HepG2 (cell line): ENCODE measurements around the gene OR1D5. TPM values are rescaled to one million over a fixed set of nuclear protein-coding genes. Genes with fewer than 3 reads are reported as not detected.
A peak's percentile ranks its signal among the peaks of the same experiment; 100 is the strongest.

Source experiments
- ATAC-seq: fragments of 200-7000 bp; cut with Tn5 transposase; 3 replicates; pipeline ENCODE4 v1.9.1; 2020; ENCODE audit warnings: mild to moderate bottlenecking, moderate library complexity
- BruUV-seq: library from RNA; stranded (reverse); fragments of 400-500 nt; replicated peaks from 2 replicates; lab custom pipeline; 2021; lab: Mats Ljungman, UMichigan
- CTCF ChIA-PET: fragments of 300-600 bp; formaldehyde crosslinking; extraction: SDS; loops from one replicate; lab custom pipeline; 2021; ENCODE audit warnings: low total read pairs, inconsistent platforms, low intra/inter-chr PET ratio; lab: Yijun Ruan, JAX
- POLR2A ChIA-PET: fragments of 350-600 bp; sonication (Branson Sonifier 250); formaldehyde crosslinking; loops from one replicate; lab custom pipeline; 2020; ENCODE audit warnings: antibody characterized with exemption, inconsistent platforms; lab: Yijun Ruan, JAX
- DNase-seq: peaks from one replicate; pipeline ENCODE4 v3.0.0-alpha.2; 2015; ENCODE audit warnings: low spot score
- FAIRE-seq: peaks from 3 replicates; lab custom pipeline; 2011; peaks lifted over from hg19 to GRCh38; lab: Jason Lieb, UNC
- H2AFZ ChIP-seq: one replicate; pipeline ENCODE4 v1.6.1; 2011; ENCODE audit warnings: low read length, inconsistent platforms
- H3K27ac ChIP-seq: fragments of 300-600 bp; 3 replicates; pipeline ENCODE4 v1.8.0; 2011; ENCODE audit warnings: mixed run types, mild to moderate bottlenecking, mixed read lengths, low read length, inconsistent platforms; ENCODE audit not compliant: insufficient read depth; ENCODE audit errors: extremely low read length
- H3K27me3 ChIP-seq, 2 experiments: fragments of 200-600 bp in 1 of 2; 2 replicates in 1 of 2; 3 replicates in 1 of 2; pipeline versions ENCODE4 v1.6.0 to v1.8.0; 2011; ENCODE audit warnings: low read length in 2 of 2, mild to moderate bottlenecking in 2 of 2, moderate library complexity in 2 of 2, inconsistent platforms in 1 of 2; ENCODE audit not compliant: insufficient read depth in 2 of 2, control insufficient read depth in 1 of 2
- H3K36me3 ChIP-seq, 2 experiments: fragments of 200-600 bp in 1 of 2; replicated peaks in 1 of 2; 2 replicates in 1 of 2; 3 replicates in 1 of 2; pipeline versions ENCODE4 v1.5.1 to v1.8.0; 2011; ENCODE audit warnings: low read length in 2 of 2, inconsistent platforms in 1 of 2; ENCODE audit not compliant: insufficient read depth in 2 of 2, control insufficient read depth in 1 of 2
- H3K4me1 ChIP-seq: 2 replicates; pipeline ENCODE4 v1.5.1; 2012; ENCODE audit warnings: low read length, inconsistent platforms; ENCODE audit not compliant: insufficient read depth
- H3K4me2 ChIP-seq: 2 replicates; pipeline ENCODE4 v1.6.0; 2011; ENCODE audit warnings: low read depth, low read length, inconsistent platforms
- H3K4me3 ChIP-seq, 3 experiments: fragments of 200-600 bp in 1 of 3; sonication (generic), shearing (Covaris generic) in 1 of 3; replicated peaks in 1 of 3; 2 replicates each; pipeline ENCODE4 v1.5.1; 2011 to 2016; ENCODE audit warnings: low read length in 3 of 3, inconsistent platforms in 2 of 3, low read depth in 2 of 3, mild to moderate bottlenecking in 2 of 3, control low read depth in 1 of 3, mixed read lengths in 1 of 3; ENCODE audit not compliant: insufficient read depth in 1 of 3
- H3K79me2 ChIP-seq: one replicate; pipeline ENCODE4 v1.6.1; 2011; ENCODE audit warnings: low read length, inconsistent platforms; ENCODE audit not compliant: insufficient read depth
- H3K9ac ChIP-seq: 2 replicates; pipeline ENCODE4 v1.6.0; 2011; ENCODE audit warnings: mild to moderate bottlenecking, low read depth, low read length, inconsistent platforms; ENCODE audit not compliant: insufficient read depth
- H3K9me3 ChIP-seq: 2 replicates; pipeline ENCODE4 v1.5.1; 2012; ENCODE audit warnings: mild to moderate bottlenecking, low read length
- H4K20me1 ChIP-seq: 2 replicates; pipeline ENCODE4 v1.6.0; 2011; ENCODE audit warnings: inconsistent platforms, mild to moderate bottlenecking, low read length, moderate library complexity; ENCODE audit not compliant: insufficient read depth
- CREB1 ChIP-seq, 2 experiments: fragments of 450-650 bp in 1 of 2; IDR thresholded peaks; 2 replicates each; pipeline ENCODE4 v1.6.1; 2016 to 2017; ENCODE audit warnings: control low read depth in 1 of 2, mild to moderate bottlenecking in 1 of 2, missing compliant biosample characterization in 1 of 2, missing genetic modification characterization in 1 of 2
- IRF2 ChIP-seq: IDR thresholded peaks from 2 replicates; pipeline ENCODE4 v1.6.1; 2018; ENCODE audit warnings: missing genetic modification reagents, missing compliant biosample characterization
- MAFF ChIP-seq: IDR thresholded peaks from 2 replicates; pipeline ENCODE4 v1.6.1; 2011; ENCODE audit warnings: low read depth, low read length, improper control_type of control experiment
- SETDB1 ChIP-seq: sonication (generic); formaldehyde crosslinking; IDR thresholded peaks from 2 replicates; pipeline ENCODE4 v1.5.1; 2020; ENCODE audit warnings: missing genetic modification reagents, mild to moderate bottlenecking, borderline replicate concordance
- SRSF1 ChIP-seq: fragments of 200-400 bp; formaldehyde crosslinking; optimal IDR thresholded peaks from 2 replicates; pipeline ENCODE3; 2017; ENCODE audit warnings: mild to moderate bottlenecking, low read depth, low read length, moderate library complexity
- ZNF20 ChIP-seq: sonication (generic); formaldehyde crosslinking; IDR thresholded peaks from 2 replicates; pipeline ENCODE4 v1.4.0; 2020; ENCODE audit warnings: mild to moderate bottlenecking, moderate library complexity, missing genetic modification reagents
- ZNF224 ChIP-seq: sonication (generic); formaldehyde crosslinking; IDR thresholded peaks from 2 replicates; pipeline ENCODE4 v1.5.0; 2020; ENCODE audit warnings: mild to moderate bottlenecking, missing genetic modification reagents
- WGBS: methylation state at CpG from one replicate; pipeline ENCODE4 v1.1.6; 2017; ENCODE audit warnings: low lambda C conversion rate; 5-methylcytosine and 5-hydroxymethylcytosine counted together
- in situ Hi-C: cut with HindIII; loops from 2 replicates; pipeline ENCODE4 v1.10.0; 2017; ENCODE audit warnings: low pct_unique_long_range_greater_than_20kb; ENCODE audit not compliant: extremely low pct_ligation_motif_present
- intact Hi-C: fragments of 100-400 bp; cut with micrococcal nuclease; formaldehyde crosslinking; loops from one replicate; pipeline ENCODE4 v1.10.0; 2022; ENCODE audit not compliant: unreplicated experiment
- polyA plus RNA-seq, 8 experiments: library from polyadenylated mRNA; depleted of rRNA in 3 of 8; stranded (reverse) in 7 of 8; unstranded in 1 of 8; fragments of >200 nt; fragmentation: Illumina TruSeq in 4 of 8; extraction: Trizol in 4 of 8; gene quantifications; 2 replicates each; pipeline versions ENCODE4 v1.2.1 to v1.2.3, GENCODE V29; 2011 to 2016; ENCODE audit warnings: low read depth in 4 of 8, missing spikeins in 1 of 8, mixed read lengths in 1 of 8; ENCODE audit not compliant: insufficient read depth in 1 of 8
- total RNA-seq, 5 experiments: library from RNA; depleted of rRNA; stranded (reverse); fragments of >200 nt; fragmentation: Illumina TruSeq; extraction: Trizol; gene quantifications; 2 replicates each; pipeline ENCODE4 v1.2.3, GENCODE V29; 2016; ENCODE audit warnings: low read depth in 1 of 5

Gene OR1D5
- total and polyA plus RNA-seq, 2 of the 13 experiments (the other 11 are each of a cell fraction or from before 2014, with no cell fraction given), result not detected

GRCh38 chr17:3039736-3040135 is 23.7 kb downstream of the OR1D5 start:
- 22% methylated on average over 6 of the region's 6 CpGs for WGBS

GRCh38 chr17:3038941-3039340 is 24.5 kb downstream of the OR1D5 start:
- H3K4me3 ChIP-seq, result no peak overlapping the region
- DNase-seq, result no peak
- WGBS, result 20% methylated on average over 5 of the region's 5 CpGs
- CTCF ChIA-PET, result no interaction called here
- no peaks in the 10 kb centered on the region for H3K4me1 ChIP-seq
- no peak overlapping the region for H2AFZ ChIP-seq
- in situ Hi-C loops, result no loop called here
- H3K79me2 ChIP-seq, result no peaks in the 10 kb centered on the region
- no peak for ATAC-seq
- FAIRE-seq, result no peak
- BruUV-seq, result no TSS peak
- H3K27ac ChIP-seq, result no peak overlapping the region
- H4K20me1 ChIP-seq, result no peaks in the 10 kb centered on the region
- POLR2A ChIA-PET, result no interaction called here
- intact Hi-C loops, result no loop called here
- H3K27me3 ChIP-seq, result no peaks in the 10 kb centered on the region; a peak in 1 of 5 replicates
- no peaks in the 10 kb centered on the region for H3K36me3 ChIP-seq
- peaks cover 8% of the 10 kb centered on the region for H3K9me3 ChIP-seq
- H3K4me2 ChIP-seq, result no peak overlapping the region
- no peak for TF ChIP-seq SRSF1
- TF ChIP-seq MAFF, result no peak
- TF ChIP-seq ZNF20 (CRISPR knock-in tag), result no peak
- TF ChIP-seq IRF2 (CRISPR knock-in tag), result no peak
- TF ChIP-seq SETDB1 (CRISPR knock-in tag), result no peak
- no peak overlapping the region for H3K9ac ChIP-seq

More at GRCh38 chr17:3039736-3040135, 23.7 kb downstream of the OR1D5 start:
- Histone ChIP-seq H3K9ac (no peak overlapping the region), H3K4me1 (no peaks in the 10 kb centered on the region), H3K79me2 (no peaks in the 10 kb centered on the region), H3K9me3 (peaks cover 12% of the 10 kb centered on the region), H3K4me2 (no peak overlapping the region), H3K4me3 (no peak overlapping the region), H3K27me3 (no peaks in the 10 kb centered on the region; a peak in 1 of 5 replicates), H4K20me1 (no peaks in the 10 kb centered on the region)
- in situ Hi-C loops (loop anchor here (10.0 kb wide), 1 partner anchor 625 kb away; the partner anchor contains the start of genes EMC6 and TAX1BP3), intact Hi-C loops (no loop called here)
- CTCF ChIA-PET, result no interaction called here
- DNase-seq, result no peak
- ATAC-seq, result no peak
- POLR2A ChIA-PET, result no interaction called here
- BruUV-seq, result no TSS peak
- TF ChIP-seq CREB1 (IDR thresholded peaks at IDR 0.05) (0 out of 2 replicates have a peak, but pooled peaks have one; percentile 2), CREB1 (CRISPR knock-in tag; IDR thresholded peaks at IDR 0.05) (no peak), ZNF224 (no peak)
- TF ChIP-seq, all 625 proteins: peak for 1
- FAIRE-seq, result no peak
- H2AFZ ChIP-seq, result no peak overlapping the region
- no peak overlapping the region for H3K27ac ChIP-seq
- no peaks in the 10 kb centered on the region for H3K36me3 ChIP-seq
